Left renal pelvis (tissue), 4 donors: Measurements from ENCODE around the gene S100P. TPM values are rescaled to one million over a fixed set of nuclear protein-coding genes. Genes with fewer than 3 reads are reported as not detected.
"Not testable (repeated sequence)": the region's sequence is repeated elsewhere in the genome, so short reads cannot be mapped to it uniquely, and the experiment has no call there.

Source experiments
- DNase-seq, 4 donors: peaks; one replicate each; pipeline ENCODE4 v3.0.0-alpha.2; 2013; ENCODE audit warnings: low read depth in 4 of 4, low spot score in 3 of 4
- polyA plus RNA-seq, 4 donors: library from polyadenylated mRNA; unstranded; fragments of 120-200 nt; gene quantifications; one replicate each; pipeline ENCODE4 v1.2.1, GENCODE V29; 2013; ENCODE audit not compliant: insufficient read length in 4 of 4

S100P gene
- polyA plus RNA-seq: 10 to 100 TPM in 2 of 4 donors, 1 to 10 TPM in 2; 1.6 to 38.9 (median 13.2) TPM

- DNase-seq: no peak
These were observed at the start of gene S100P for GRCh38 chr4:6693231-6694176. S100P (plus strand) TSS chr4:6693878; CDS start chr4:6693933, 55 bp downstream.

- DNase-seq: no peak
These were observed 48.7 kb upstream of the S100P start for GRCh38 chr4:6644792-6645530.

GRCh38 chr4:6647169-6647568, 46.5 kb upstream of the S100P start:
- DNase-seq: no peak

- no peak for DNase-seq
These were observed 46.0 kb upstream of the S100P start for GRCh38 chr4:6647582-6648230.

GRCh38 chr4:6649216-6649615, 44.5 kb upstream of the S100P start:
- DNase-seq: no peak

GRCh38 chr4:6654211-6654610, 39.5 kb upstream of the S100P start:
- DNase-seq: not testable (repeated sequence)

GRCh38 chr4:6655291-6655690, 38.4 kb upstream of the S100P start:
- DNase-seq: not testable (repeated sequence)

GRCh38 chr4:6655924-6656323, 37.8 kb upstream of the S100P start:
- no peak for DNase-seq

- DNase-seq: no peak
These were observed 36.2 kb upstream of the S100P start for GRCh38 chr4:6657242-6658208.

- no peak for DNase-seq
These were observed 35.5 kb upstream of the S100P start for GRCh38 chr4:6658209-6658595.

- no peak for DNase-seq
These were observed 35.0 kb upstream of the S100P start for GRCh38 chr4:6658597-6659075.

GRCh38 chr4:6659897-6660296, 33.8 kb upstream of the S100P start:
- no peak for DNase-seq

GRCh38 chr4:6660430-6660829, 33.2 kb upstream of the S100P start:
- DNase-seq: no peak

- no peak for DNase-seq
These were observed 31.1 kb upstream of the S100P start for GRCh38 chr4:6662591-6662990.

- DNase-seq: no peak
These were observed 29.9 kb upstream of the S100P start for GRCh38 chr4:6663596-6664393.

- no peak for DNase-seq
These were observed 28.4 kb upstream of the S100P start for GRCh38 chr4:6665320-6665654.

- DNase-seq: no peak
These were observed 25.3 kb upstream of the S100P start for GRCh38 chr4:6668391-6668790.

GRCh38 chr4:6671648-6672047, 22.0 kb upstream of the S100P start:
- DNase-seq: no peak

GRCh38 chr4:6672131-6672530, 21.5 kb upstream of the S100P start:
- DNase-seq: no peak
